A673 (cell line): ENCODE data around the gene H2AZ2. TPM values are rescaled to one million over a fixed set of nuclear protein-coding genes. Genes with fewer than 3 reads are reported as not detected.

Source experiments
- BruUV-seq: library from RNA; stranded (reverse); fragments of 400-500 nt; replicated peaks from 2 replicates; lab custom pipeline; 2021; lab: Mats Ljungman, UMichigan
- CTCF ChIA-PET: fragments of 300-600 bp; sonication (Branson Sonifier 250); formaldehyde crosslinking; loops from one replicate; lab custom pipeline; 2022; ENCODE audit warnings: antibody characterized with exemption; lab: Charles Lee
- POLR2A ChIA-PET: fragments of 300-600 bp; sonication (Branson Sonifier 250); formaldehyde crosslinking; loops from one replicate; lab custom pipeline; 2022; ENCODE audit warnings: antibody characterized with exemption; ENCODE audit not compliant: low non-redundant PET; lab: Charles Lee
- DNase-seq: peaks from one replicate; pipeline ENCODE4 v3.0.0-alpha.2; 2015; ENCODE audit warnings: low spot score
- H3K27ac ChIP-seq: fragments of 200-600 bp; sonication (generic); 2 replicates; pipeline ENCODE4 v1.5.1; 2016; ENCODE audit warnings: mixed run types, low read depth, mild to moderate bottlenecking, mixed read lengths, antibody characterized with exemption, low read length; ENCODE audit not compliant: poor library complexity, severe bottlenecking
- H3K27me3 ChIP-seq: fragments of 200-600 bp; sonication (generic); replicated peaks from 2 replicates; pipeline ENCODE4 v1.6.1; 2017; ENCODE audit warnings: mixed run types, low read depth, mild to moderate bottlenecking, mixed read lengths, antibody characterized with exemption, low read length; ENCODE audit not compliant: insufficient read depth, poor library complexity
- H3K36me3 ChIP-seq: fragments of 200-600 bp; sonication (generic); 2 replicates; pipeline ENCODE4 v1.6.1; 2016; ENCODE audit warnings: mixed run types, mild to moderate bottlenecking, mixed read lengths, antibody characterized with exemption, low read length; ENCODE audit not compliant: insufficient read depth, poor library complexity, severe bottlenecking
- H3K4me1 ChIP-seq: fragments of 200-600 bp; sonication (generic); 2 replicates; pipeline ENCODE4 v1.6.1; 2017; ENCODE audit warnings: mixed run types, mild to moderate bottlenecking, mixed read lengths, antibody characterized with exemption, low read length; ENCODE audit not compliant: insufficient read depth, poor library complexity, severe bottlenecking
- H3K4me3 ChIP-seq: fragments of 200-600 bp; sonication (generic); 2 replicates; pipeline ENCODE4 v1.5.1; 2016; ENCODE audit warnings: low read depth, mixed run types, mild to moderate bottlenecking, mixed read lengths, low read length; ENCODE audit not compliant: poor library complexity, severe bottlenecking
- H3K9me3 ChIP-seq: fragments of 200-600 bp; sonication (generic); 2 replicates; pipeline ENCODE4 v1.6.1; 2016; ENCODE audit warnings: mixed run types, low read depth, mild to moderate bottlenecking, mixed read lengths, antibody characterized with exemption, low read length; ENCODE audit not compliant: poor library complexity, severe bottlenecking
- CTCF ChIP-seq: fragments of 300-800, 200-600 bp; sonication (generic); conservative IDR thresholded peaks from 2 replicates; pipeline ENCODE4 v1.5.1; 2017; ENCODE audit warnings: low read depth, mild to moderate bottlenecking, antibody characterized with exemption, low read length, moderate library complexity, mixed read lengths
- EZH2 ChIP-seq: fragments of 200-600 bp; sonication (generic); IDR thresholded peaks from 2 replicates; pipeline ENCODE4 v1.6.1; 2017; ENCODE audit warnings: borderline replicate concordance, low read depth, mild to moderate bottlenecking, mixed read lengths, antibody characterized with exemption, low read length; ENCODE audit not compliant: poor library complexity, severe bottlenecking
- intact Hi-C: fragments of 100-400 bp; cut with micrococcal nuclease; formaldehyde crosslinking; loops from one replicate; pipeline ENCODE4 v1.10.0; 2022; ENCODE audit not compliant: unreplicated experiment
- total RNA-seq: library from RNA; stranded (reverse); gene quantifications from 2 replicates; pipeline ENCODE4 v1.2.3, GENCODE V29; 2021

The H2AZ2 gene
- total RNA-seq, 1 experiment from 2014 or later: 291 TPM

DNA sequence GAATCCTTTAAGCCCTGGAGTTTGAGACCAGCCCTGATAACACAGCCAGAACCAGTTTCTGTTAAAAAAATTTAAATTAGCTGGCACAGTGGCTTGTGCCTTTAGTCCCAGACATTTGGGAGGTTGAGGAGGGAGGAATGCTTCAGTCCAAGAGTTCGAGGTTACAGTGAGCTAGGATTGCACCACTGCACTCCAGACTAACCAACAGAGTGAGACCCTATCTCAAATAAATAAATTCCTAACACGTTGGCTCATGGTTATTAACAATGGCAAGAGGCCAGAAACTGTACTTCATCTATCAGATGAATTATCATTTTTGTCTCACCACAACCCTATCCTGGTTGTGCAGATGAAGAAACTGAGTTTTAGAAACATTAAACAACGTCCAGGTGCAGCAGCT lies 53.6 kb downstream of the H2AZ2 start:
- H3K9me3 ChIP-seq: no peaks in the 10 kb centered on the region
- no peak for DNase-seq
- TF ChIP-seq EZH2 (no peak), CTCF (no peak)
- H3K27ac ChIP-seq: no peak overlapping the region
- POLR2A ChIA-PET: no interaction called here
- H3K36me3 ChIP-seq: peaks cover 19% of the 10 kb centered on the region
- no peaks in the 10 kb centered on the region for H3K27me3 ChIP-seq
- intact Hi-C loops: no loop called here
- H3K4me1 ChIP-seq: peaks cover 16% of the 10 kb centered on the region
- BruUV-seq: no TSS peak
- H3K4me3 ChIP-seq: no peak overlapping the region
- CTCF ChIA-PET: no interaction called here

DNA sequence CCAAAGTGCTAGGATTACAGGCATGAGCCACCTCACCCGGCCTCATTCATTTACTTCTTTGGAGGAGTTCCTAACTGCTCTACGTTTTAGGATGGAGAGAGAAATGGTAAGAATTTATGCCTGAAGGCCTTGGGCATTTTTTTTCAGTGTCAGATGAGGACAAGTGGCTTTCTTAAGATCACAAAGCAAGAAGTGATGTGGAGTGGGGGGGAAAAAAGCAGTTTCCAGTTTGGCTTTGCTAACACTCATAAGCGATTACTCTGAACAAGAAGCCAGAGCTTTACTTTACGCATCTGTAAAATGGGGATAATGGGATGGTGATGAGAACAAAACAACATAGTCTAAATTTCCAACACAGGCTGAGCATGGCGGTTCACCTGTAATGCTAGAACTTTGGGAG lies 54.0 kb downstream of the H2AZ2 start:
- TF ChIP-seq CTCF (no peak), EZH2 (no peak)
- POLR2A ChIA-PET: no interaction called here
- Histone ChIP-seq H3K36me3 (peaks cover 15% of the 10 kb centered on the region), H3K4me1 (peaks cover 12% of the 10 kb centered on the region), H3K27ac (no peak overlapping the region), H3K27me3 (no peaks in the 10 kb centered on the region), H3K4me3 (no peak overlapping the region), H3K9me3 (no peaks in the 10 kb centered on the region)
- no peak for DNase-seq
- intact Hi-C loops: no loop called here
- no TSS peak for BruUV-seq
- CTCF ChIA-PET: no interaction called here

- DNase-seq: no peak
- no TSS peak for BruUV-seq
- no peak overlapping the region for H3K27ac ChIP-seq
- TF ChIP-seq CTCF (no peak), EZH2 (no peak)
- intact Hi-C loops: no loop called here
- POLR2A ChIA-PET: interaction anchor here (0.5 kb wide), 1 partner anchor 13 kb away, joined by 4 read pairs; no protein-coding TSS in a partner anchor
- no peaks in the 10 kb centered on the region for H3K27me3 ChIP-seq
- H3K4me3 ChIP-seq: no peak overlapping the region
- CTCF ChIA-PET: no interaction called here
- H3K4me1 ChIP-seq: peaks cover 6% of the 10 kb centered on the region
- no peaks in the 10 kb centered on the region for H3K9me3 ChIP-seq
- H3K36me3 ChIP-seq: no peaks in the 10 kb centered on the region
These were observed 56.3 kb downstream of the H2AZ2 start for GRCh38 chr7:44791278-44792219.
